Activated naive CD8-positive, alpha-beta T cell treated with anti-CD3 and anti-CD28 coated beads for 36 hours (primary cell): ENCODE results near the gene AGFG1. TPM values are rescaled to one million over a fixed set of nuclear protein-coding genes. Genes with fewer than 3 reads are reported as not detected.
"Not testable (repeated sequence)": the region's sequence is repeated elsewhere in the genome, so short reads cannot be mapped to it uniquely, and the experiment has no call there.

ENCODE experiments used
- DNase-seq: peaks from one replicate; pipeline ENCODE4 v3.0.0; 2021
- H3K27ac Mint-ChIP-seq: one replicate; pipeline ENCODE4 v1.8.0; 2022; ENCODE audit warnings: mild to moderate bottlenecking, moderate library complexity, mixed read lengths
- H3K27me3 Mint-ChIP-seq: one replicate; pipeline ENCODE4 v1.8.0; 2022; ENCODE audit warnings: mild to moderate bottlenecking, mixed read lengths
- H3K36me3 Mint-ChIP-seq: one replicate; pipeline ENCODE4 v1.8.0; 2021; ENCODE audit warnings: mild to moderate bottlenecking, mixed read lengths
- H3K4me1 Mint-ChIP-seq: one replicate; pipeline ENCODE4 v1.8.0; 2021; ENCODE audit warnings: mixed read lengths
- H3K4me3 Mint-ChIP-seq: one replicate; pipeline ENCODE4 v1.8.0; 2022; ENCODE audit warnings: mild to moderate bottlenecking, moderate library complexity, mixed read lengths
- H3K9me3 Mint-ChIP-seq: one replicate; pipeline ENCODE4 v1.8.0; 2022; ENCODE audit warnings: mixed read lengths
- total RNA-seq, 2 experiments: library from RNA; stranded (reverse); gene quantifications; one replicate each; pipeline ENCODE4 v1.2.3, GENCODE V29; 2021

AGFG1 gene
- total RNA-seq, 2 experiments from 2014 or later, result 151 to 162 TPM

GRCh38 chr2:227578642-227579041 is 106.7 kb downstream of the AGFG1 start:
- Mint-ChIP-seq H3K9me3 (peaks cover 10% of the 10 kb centered on the region), H3K4me1 (no peaks in the 10 kb centered on the region), H3K27me3 (peaks cover 32% of the 10 kb centered on the region), H3K4me3 (no peak overlapping the region), H3K36me3 (peaks cover 3% of the 10 kb centered on the region), H3K27ac (no peak overlapping the region)
- DNase-seq, result no peak

DNA sequence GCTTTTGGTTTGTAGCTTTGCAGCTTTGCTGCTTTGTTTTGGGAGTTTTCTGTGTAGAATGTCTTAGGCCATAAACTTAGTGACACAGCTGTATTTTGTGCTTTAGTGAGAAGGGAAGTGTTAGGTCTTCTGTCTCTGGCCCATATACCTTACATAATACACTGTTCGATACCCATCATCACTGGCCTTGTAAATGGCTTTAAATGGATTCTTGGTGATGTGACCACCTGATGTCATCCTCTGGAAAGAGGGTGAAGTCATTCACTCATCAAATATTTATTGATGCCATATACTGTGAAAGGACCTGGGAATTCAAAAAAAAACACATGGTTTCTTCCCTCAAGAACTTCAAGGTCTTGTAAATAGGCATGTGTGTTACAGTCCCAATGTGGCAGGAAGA is 107.8 kb downstream of the AGFG1 start:
- Mint-ChIP-seq H3K36me3 (peaks cover 3% of the 10 kb centered on the region), H3K4me3 (no peak overlapping the region), H3K4me1 (no peaks in the 10 kb centered on the region), H3K27ac (no peak overlapping the region), H3K27me3 (peaks cover 40% of the 10 kb centered on the region), H3K9me3 (peaks cover 10% of the 10 kb centered on the region)
- no peak for DNase-seq

GRCh38 chr2:227582369-227582768 is 110.4 kb downstream of the AGFG1 start:
- Mint-ChIP-seq H3K36me3 (peaks cover 3% of the 10 kb centered on the region), H3K27ac (no peak overlapping the region), H3K4me3 (no peak overlapping the region), H3K4me1 (no peaks in the 10 kb centered on the region), H3K27me3 (peaks cover 36% of the 10 kb centered on the region), H3K9me3 (peaks cover 10% of the 10 kb centered on the region)
- DNase-seq, result no peak

- DNase-seq, result no peak
- Mint-ChIP-seq H3K27me3 (peaks cover 43% of the 10 kb centered on the region), H3K9me3 (no peaks in the 10 kb centered on the region), H3K4me1 (peaks cover 3% of the 10 kb centered on the region), H3K27ac (no peak overlapping the region), H3K36me3 (no peaks in the 10 kb centered on the region), H3K4me3 (no peak overlapping the region)
Measured at GRCh38 chr2:227592694-227593387, 120.9 kb downstream of the AGFG1 start.

DNA sequence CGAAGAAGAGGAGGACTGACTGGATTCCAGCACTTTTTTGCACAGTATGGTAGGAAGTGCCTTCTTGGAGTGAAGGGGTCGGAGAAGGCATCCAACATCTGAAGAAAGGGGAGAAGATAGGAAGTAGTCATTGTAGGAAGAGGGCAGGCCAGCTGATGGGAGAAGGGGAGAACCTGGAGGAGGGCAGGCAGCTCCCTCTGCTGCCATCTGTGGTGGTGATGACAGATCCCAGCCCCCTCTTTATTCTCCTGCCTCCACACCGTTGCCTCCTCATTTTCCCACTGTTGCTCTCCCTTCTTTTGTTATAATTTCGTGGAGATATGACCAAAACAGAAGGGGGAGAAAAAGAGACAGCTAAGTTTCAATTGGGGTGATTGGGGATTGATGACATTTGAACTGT is 123.8 kb downstream of the AGFG1 start:
- H3K27me3 Mint-ChIP-seq, result peaks cover 44% of the 10 kb centered on the region

DNA sequence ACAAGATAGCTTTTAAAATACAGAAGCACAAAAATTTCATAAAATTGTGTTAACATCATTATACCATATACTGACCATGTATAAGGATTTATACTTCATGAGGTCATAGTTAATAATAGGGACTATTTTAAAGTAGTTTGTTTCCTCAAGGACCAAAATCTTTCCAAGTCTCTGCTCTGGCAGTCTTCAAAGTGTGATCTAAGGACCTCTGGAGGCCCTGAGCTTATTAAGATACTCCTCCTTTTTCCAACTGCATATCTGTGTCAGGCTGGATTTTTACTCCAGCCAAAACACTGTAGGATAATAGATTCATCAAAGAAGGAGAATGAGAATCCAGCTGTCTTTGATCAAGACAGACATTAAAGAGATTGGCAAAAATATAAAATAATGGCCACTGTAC is 125.1 kb downstream of the AGFG1 start:
- peaks cover 47% of the 10 kb centered on the region for H3K27me3 Mint-ChIP-seq
- no peaks in the 10 kb centered on the region for H3K9me3 Mint-ChIP-seq
- DNase-seq, result no peak
- H3K36me3 Mint-ChIP-seq, result no peaks in the 10 kb centered on the region
- no peak overlapping the region for H3K27ac Mint-ChIP-seq
- H3K4me1 Mint-ChIP-seq, result peaks cover 3% of the 10 kb centered on the region
- H3K4me3 Mint-ChIP-seq, result no peak overlapping the region

More for the DNA sequence above, 123.8 kb downstream of the AGFG1 start:
- Mint-ChIP-seq H3K9me3 (no peaks in the 10 kb centered on the region), H3K27ac (no peak overlapping the region), H3K4me3 (no peak overlapping the region), H3K4me1 (peaks cover 3% of the 10 kb centered on the region), H3K36me3 (no peaks in the 10 kb centered on the region)
- no peak for DNase-seq

GRCh38 chr2:227597998-227598397 is 126.0 kb downstream of the AGFG1 start:
- H3K4me3 Mint-ChIP-seq, result no peak overlapping the region
- peaks cover 39% of the 10 kb centered on the region for H3K27me3 Mint-ChIP-seq

DNA sequence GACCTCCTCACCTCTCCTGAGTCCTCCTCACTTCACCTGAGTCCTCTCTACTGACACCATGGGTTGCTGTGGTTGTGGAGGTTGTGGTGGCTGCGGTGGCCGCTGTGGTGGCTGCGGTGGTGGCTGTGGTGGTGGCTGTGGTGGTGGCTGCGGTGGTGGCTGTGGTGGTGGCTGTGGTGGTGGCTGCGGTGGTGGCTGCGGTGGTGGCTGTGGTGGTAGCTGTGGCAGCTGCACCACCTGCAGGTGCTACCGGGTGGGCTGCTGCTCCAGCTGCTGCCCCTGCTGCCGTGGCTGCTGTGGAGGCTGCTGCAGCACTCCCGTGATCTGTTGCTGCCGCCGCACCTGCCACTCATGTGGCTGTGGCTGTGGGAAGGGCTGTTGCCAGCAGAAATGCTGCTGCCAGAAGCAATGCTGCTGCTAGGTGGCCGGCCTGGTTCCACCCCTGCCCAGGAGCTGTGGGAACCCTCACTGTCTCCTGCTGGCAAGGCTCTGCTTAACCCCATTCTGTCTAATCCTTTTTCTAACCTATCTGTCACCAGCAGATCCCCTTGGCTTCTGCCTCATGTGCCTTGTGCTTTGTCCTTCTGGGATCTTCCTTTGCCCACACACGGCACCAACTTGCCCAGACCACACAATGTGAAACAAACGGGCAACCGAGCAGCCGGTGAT is 127.0 kb downstream of the AGFG1 start, which contains the start of gene SCYGR2:
TSS of gene SCYGR2 (plus strand) at position 59 of the 669 bp plus-strand sequence. CDS start at position 59, 0 bp downstream.
- peaks cover 35% of the 10 kb centered on the region for H3K27me3 Mint-ChIP-seq
- H3K4me3 Mint-ChIP-seq, H3K27ac Mint-ChIP-seq, H3K9me3 Mint-ChIP-seq, H3K4me1 Mint-ChIP-seq, DNase-seq, H3K36me3 Mint-ChIP-seq: not testable (repeated sequence)

More at GRCh38 chr2:227597998-227598397, 126.0 kb downstream of the AGFG1 start:
- H3K27ac Mint-ChIP-seq, result no peak overlapping the region
- no peaks in the 10 kb centered on the region for H3K36me3 Mint-ChIP-seq
- no peaks in the 10 kb centered on the region for H3K9me3 Mint-ChIP-seq
- peaks cover under 1% of the 10 kb centered on the region for H3K4me1 Mint-ChIP-seq
- DNase-seq, result no peak

DNA sequence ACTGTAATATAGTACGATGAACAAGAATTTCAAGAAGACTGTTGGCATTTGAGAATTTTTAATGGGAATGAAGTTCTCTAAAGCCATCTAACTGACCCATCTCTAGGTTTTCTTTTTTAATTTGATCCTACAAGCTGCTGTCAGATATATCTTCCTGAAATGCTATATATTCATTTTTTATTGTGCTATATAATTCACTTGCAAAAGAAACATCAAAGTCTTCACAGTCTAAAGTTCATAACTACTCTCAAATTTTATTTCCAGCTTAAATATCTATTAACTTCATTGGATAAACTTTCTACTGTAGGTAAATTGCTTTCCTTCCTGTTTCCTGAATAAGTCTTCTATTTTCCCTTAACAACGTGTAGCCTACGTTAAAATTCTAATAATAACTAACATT is 130.4 kb downstream of the AGFG1 start:
- no peak overlapping the region for H3K27ac Mint-ChIP-seq
- H3K4me3 Mint-ChIP-seq, result no peak overlapping the region
- DNase-seq, result no peak
- H3K9me3 Mint-ChIP-seq, result no peaks in the 10 kb centered on the region
- no peaks in the 10 kb centered on the region for H3K4me1 Mint-ChIP-seq
- H3K36me3 Mint-ChIP-seq, result no peaks in the 10 kb centered on the region
- peaks cover 40% of the 10 kb centered on the region for H3K27me3 Mint-ChIP-seq

DNA sequence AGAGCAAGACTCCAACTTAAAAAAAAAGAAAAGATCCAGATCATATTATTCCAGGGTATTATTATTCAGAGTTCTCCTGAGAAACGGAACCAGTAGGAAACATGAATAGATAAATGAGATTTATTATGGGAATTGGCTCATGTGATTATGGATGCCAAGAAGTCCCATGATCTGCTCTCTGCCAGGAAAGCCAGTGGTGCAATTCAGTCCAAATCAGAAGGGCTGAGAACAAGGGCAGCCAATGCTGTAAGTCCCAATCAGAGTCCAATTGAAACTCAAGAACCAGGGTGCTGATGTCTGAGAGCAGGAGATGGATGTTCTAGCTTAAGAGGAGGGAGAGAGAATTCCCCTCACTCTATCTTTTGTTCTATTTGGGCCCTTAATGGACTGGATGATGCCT is 134.5 kb downstream of the AGFG1 start:
- Mint-ChIP-seq H3K27ac (no peak overlapping the region), H3K4me1 (peaks cover 12% of the 10 kb centered on the region), H3K4me3 (no peak overlapping the region), H3K27me3 (peaks cover 62% of the 10 kb centered on the region), H3K36me3 (no peaks in the 10 kb centered on the region), H3K9me3 (no peaks in the 10 kb centered on the region)
- no peak for DNase-seq

DNA sequence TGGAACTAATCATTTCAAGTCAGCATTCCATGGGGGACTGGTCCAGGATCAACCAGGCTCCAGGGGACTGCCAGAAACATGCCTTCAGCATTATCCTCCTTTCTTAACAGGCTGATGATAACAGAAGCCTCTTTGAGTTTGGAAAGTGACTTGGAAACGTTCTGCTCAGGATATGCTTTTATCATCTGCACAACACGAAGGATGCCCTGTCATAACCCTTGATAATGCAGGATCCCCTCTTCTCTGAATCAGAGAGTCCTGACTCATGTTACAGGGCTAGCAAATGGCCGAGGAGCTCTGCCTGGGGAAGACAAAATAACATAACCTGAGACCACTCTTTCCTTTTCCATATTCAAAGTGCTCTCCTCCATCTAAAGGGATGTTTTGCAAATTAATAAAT is 136.0 kb downstream of the AGFG1 start:
- H3K9me3 Mint-ChIP-seq, result no peaks in the 10 kb centered on the region
- H3K27me3 Mint-ChIP-seq, result peaks cover 71% of the 10 kb centered on the region
- H3K4me3 Mint-ChIP-seq, result no peak overlapping the region
- no peak for DNase-seq
- H3K36me3 Mint-ChIP-seq, result no peaks in the 10 kb centered on the region
- H3K27ac Mint-ChIP-seq, result no peak overlapping the region
- peaks cover 12% of the 10 kb centered on the region for H3K4me1 Mint-ChIP-seq

- H3K4me1 Mint-ChIP-seq, result peaks cover 12% of the 10 kb centered on the region
- DNase-seq, result peak; percentile 8
- H3K4me3 Mint-ChIP-seq, result no peak overlapping the region
- no peaks in the 10 kb centered on the region for H3K36me3 Mint-ChIP-seq
- peaks cover 71% of the 10 kb centered on the region for H3K27me3 Mint-ChIP-seq
- H3K9me3 Mint-ChIP-seq, result no peaks in the 10 kb centered on the region
- H3K27ac Mint-ChIP-seq, result no peak overlapping the region
Measured at GRCh38 chr2:227608561-227609338, 136.8 kb downstream of the AGFG1 start.

DNA sequence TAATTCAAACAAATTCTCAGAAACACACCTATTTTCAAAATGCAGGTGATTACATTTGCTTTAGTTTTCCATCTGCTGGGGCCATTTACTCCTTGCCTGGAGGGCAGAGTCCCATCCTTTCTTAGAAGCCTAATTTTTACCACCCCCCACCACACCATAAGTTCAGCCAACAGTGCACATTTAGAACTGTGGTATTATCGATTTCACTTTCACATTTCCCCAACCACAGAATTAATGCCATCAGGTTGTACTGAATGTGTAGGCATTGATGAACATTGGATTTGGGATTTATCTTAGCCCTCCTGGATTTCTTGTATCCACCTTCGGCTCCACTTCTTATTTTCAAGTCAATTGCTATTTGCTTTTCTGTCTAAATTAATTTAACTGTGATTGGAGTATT is 138.2 kb downstream of the AGFG1 start:
- Mint-ChIP-seq H3K4me1 (peaks cover 12% of the 10 kb centered on the region), H3K27ac (peak overlapping the region; percentile 46), H3K4me3 (no peak overlapping the region), H3K27me3 (peaks cover 67% of the 10 kb centered on the region), H3K36me3 (no peaks in the 10 kb centered on the region), H3K9me3 (no peaks in the 10 kb centered on the region)
- no peak for DNase-seq
